GM23338 (cell line): ENCODE data around the gene PSMD11. TPM values are rescaled to one million over a fixed set of nuclear protein-coding genes. Genes with fewer than 3 reads are reported as not detected.

Experiments used
- ATAC-seq: fragments of 200-7000 bp; cut with Tn5 transposase; 3 replicates; pipeline ENCODE4 v1.9.1; 2020
- DNase-seq: peaks from one replicate; pipeline ENCODE4 v3.0.0-alpha.2; 2015; ENCODE audit warnings: low spot score
- H2AFZ ChIP-seq: fragments of 200-600 bp; sonication (generic); 2 replicates; pipeline ENCODE4 v1.8.0; 2016; ENCODE audit warnings: antibody characterized with exemption, mild to moderate bottlenecking, moderate library complexity
- H3F3A ChIP-seq: fragments of 200-600 bp; sonication (generic); replicated peaks from 2 replicates; pipeline ENCODE4 v1.8.0; 2017; ENCODE audit warnings: antibody characterized with exemption, mixed run types, low read depth
- H3K27ac ChIP-seq: fragments of 200-600 bp; sonication (generic); 2 replicates; pipeline ENCODE4 v1.6.1; 2016; ENCODE audit warnings: low read depth
- H3K27me3 ChIP-seq: fragments of 200-600 bp; sonication (generic); 2 replicates; pipeline ENCODE4 v1.8.0; 2016; ENCODE audit warnings: mild to moderate bottlenecking, mixed run types, moderate library complexity; ENCODE audit not compliant: insufficient read depth
- H3K36me3 ChIP-seq: fragments of 200-600 bp; sonication (generic); 2 replicates; pipeline ENCODE4 v1.8.0; 2016; ENCODE audit warnings: mild to moderate bottlenecking; ENCODE audit not compliant: insufficient read depth
- H3K4me1 ChIP-seq: fragments of 200-600 bp; sonication (generic); 2 replicates; pipeline ENCODE4 v1.8.0; 2016; ENCODE audit warnings: mild to moderate bottlenecking, moderate library complexity; ENCODE audit not compliant: insufficient read depth
- H3K4me2 ChIP-seq: fragments of 200-600 bp; sonication (generic); 2 replicates; pipeline ENCODE4 v1.7.1; 2017; ENCODE audit warnings: mixed run types
- H3K4me3 ChIP-seq: fragments of 200-600 bp; sonication (generic); 2 replicates; pipeline ENCODE4 v1.6.1; 2016; ENCODE audit warnings: mixed run types
- H3K79me2 ChIP-seq: fragments of 200-600 bp; sonication (generic); replicated peaks from 2 replicates; pipeline ENCODE4 v1.8.0; 2017; ENCODE audit warnings: mild to moderate bottlenecking; ENCODE audit not compliant: insufficient read depth
- H3K9me2 ChIP-seq: fragments of 200-600 bp; sonication (generic); 2 replicates; pipeline ENCODE4 v1.8.0; 2017; ENCODE audit not compliant: insufficient read depth
- H4K20me1 ChIP-seq: fragments of 200-600 bp; sonication (generic); replicated peaks from 2 replicates; pipeline ENCODE4 v1.8.0; 2017; ENCODE audit warnings: mild to moderate bottlenecking; ENCODE audit not compliant: insufficient read depth
- H3K27ac Mint-ChIP-seq: 2 replicates; pipeline ENCODE4 v1.8.0; 2020; ENCODE audit warnings: inconsistent platforms, mild to moderate bottlenecking, moderate library complexity, mixed read lengths
- H3K27me3 Mint-ChIP-seq: 3 replicates; pipeline ENCODE4 v1.8.0; 2022; ENCODE audit warnings: low read depth, mild to moderate bottlenecking, moderate library complexity, mixed read lengths, inconsistent platforms; ENCODE audit not compliant: insufficient read depth, poor library complexity
- H3K36me3 Mint-ChIP-seq: 3 replicates; pipeline ENCODE4 v1.8.0; 2021; ENCODE audit warnings: low read depth, mild to moderate bottlenecking, inconsistent platforms, moderate library complexity, mixed read lengths
- H3K4me1 Mint-ChIP-seq: 3 replicates; pipeline ENCODE4 v1.8.0; 2020; ENCODE audit warnings: mild to moderate bottlenecking, inconsistent platforms, mixed read lengths
- H3K4me3 Mint-ChIP-seq: 3 replicates; pipeline ENCODE4 v1.8.0; 2021; ENCODE audit warnings: moderate library complexity, mild to moderate bottlenecking, inconsistent platforms, mixed read lengths
- H3K9me3 Mint-ChIP-seq: 3 replicates; pipeline ENCODE4 v1.8.0; 2020; ENCODE audit warnings: moderate library complexity, mild to moderate bottlenecking, inconsistent platforms, mixed read lengths
- CREB1 ChIP-seq: fragments of 250-450 bp; sonication (Bioruptor Pico); IDR thresholded peaks from 2 replicates; pipeline ENCODE4 v1.5.0; 2020; ENCODE audit warnings: low read depth, mild to moderate bottlenecking, moderate library complexity
- EZH2 ChIP-seq: fragments of 200-600 bp; sonication (generic); IDR thresholded peaks from one replicate; pipeline ENCODE4 v1.8.0; 2017; ENCODE audit warnings: antibody characterized with exemption, mild to moderate bottlenecking, low read depth; ENCODE audit not compliant: unreplicated experiment
- EZH2phosphoT487 ChIP-seq: fragments of 200-600 bp; sonication (generic); IDR thresholded peaks from one replicate; pipeline ENCODE4 v1.8.1; 2018; ENCODE audit warnings: antibody characterized with exemption; ENCODE audit not compliant: unreplicated experiment
- JUNB ChIP-seq: IDR thresholded peaks from one replicate; pipeline ENCODE4 v1.6.1; 2016; ENCODE audit warnings: antibody characterized with exemption; ENCODE audit not compliant: unreplicated experiment
- NANOG ChIP-seq: IDR thresholded peaks from 2 replicates; pipeline ENCODE4 v1.6.1; 2016; ENCODE audit warnings: antibody characterized with exemption, borderline replicate concordance
- POLR2AphosphoS5 ChIP-seq: IDR thresholded peaks from 2 replicates; pipeline ENCODE4 v1.6.1; 2016; ENCODE audit warnings: antibody characterized with exemption, low read depth
- STAT1 ChIP-seq: IDR thresholded peaks from one replicate; pipeline ENCODE4 v1.6.1; 2016; ENCODE audit warnings: antibody characterized with exemption; ENCODE audit not compliant: unreplicated experiment
- ZNF114 ChIP-seq: fragments of 250-450 bp; sonication (Bioruptor Pico); IDR thresholded peaks from 2 replicates; pipeline ENCODE4 v1.5.0; 2020; ENCODE audit warnings: mild to moderate bottlenecking, moderate library complexity
- ZNF331 ChIP-seq: fragments of 250-450 bp; sonication (Bioruptor Pico); IDR thresholded peaks from 2 replicates; pipeline ENCODE4 v1.5.0; 2020; ENCODE audit warnings: low read depth, mild to moderate bottlenecking, moderate library complexity
- polyA plus RNA-seq: library from polyadenylated mRNA; unstranded; fragments of >200 nt; fragmentation: Nextera tagmentation; extraction: Ambion mirVana; gene quantifications from 2 replicates; pipeline ENCODE4 v1.2.1, GENCODE V29; 2016
- total RNA-seq: library from RNA; depleted of rRNA; stranded (reverse); fragments of >200 nt; shearing (Covaris generic); gene quantifications from 2 replicates; pipeline ENCODE4 v1.2.3, GENCODE V29; 2014
- TF ChIP-seq, protein P1 (sequence below): IDR thresholded peaks from one replicate; pipeline ENCODE4 v1.6.1; 2018; ENCODE audit warnings: antibody characterized with exemption; ENCODE audit not compliant: unreplicated experiment
- TF ChIP-seq, protein P2 (sequence below): IDR thresholded peaks from 2 replicates; pipeline ENCODE4 v1.6.1; 2016; ENCODE audit warnings: antibody characterized with exemption
- TF ChIP-seq, protein P3 (sequence below): fragments of 250-450 bp; sonication (Bioruptor Pico); IDR thresholded peaks from 2 replicates; pipeline ENCODE4 v1.5.0; 2020; ENCODE audit warnings: mild to moderate bottlenecking, moderate library complexity
- TF ChIP-seq, protein P4 (sequence below), 2 experiments: fragments of 200-600 bp in 1 of 2; sonication (generic) in 1 of 2; conservative IDR thresholded peaks; 2 replicates each; pipeline versions ENCODE4 v1.5.1 to v1.6.1; 2016 to 2017; ENCODE audit warnings: antibody characterized with exemption in 2 of 2, low read depth in 2 of 2, mild to moderate bottlenecking in 2 of 2, moderate library complexity in 1 of 2

Gene PSMD11
- total and polyA plus RNA-seq, 2 experiments from 2014 or later: 180 to 360 TPM

- no peaks in the 10 kb centered on the region for H3K27me3 ChIP-seq
- no peak overlapping the region for H3K4me3 Mint-ChIP-seq
- H3K36me3 Mint-ChIP-seq: no peaks in the 10 kb centered on the region
- no peak overlapping the region for H2AFZ ChIP-seq
- no peaks in the 10 kb centered on the region for H3K36me3 ChIP-seq
- TF ChIP-seq EZH2 (no peak), STAT1 (no peak), ZNF114 (no peak), EZH2phosphoT487 (no peak), ZNF331 (CRISPR knock-in tag) (no peak), POLR2AphosphoS5 (no peak), NANOG (no peak), CREB1 (CRISPR knock-in tag) (no peak), JUNB (no peak)
- TF ChIP-seq, protein P1, sequence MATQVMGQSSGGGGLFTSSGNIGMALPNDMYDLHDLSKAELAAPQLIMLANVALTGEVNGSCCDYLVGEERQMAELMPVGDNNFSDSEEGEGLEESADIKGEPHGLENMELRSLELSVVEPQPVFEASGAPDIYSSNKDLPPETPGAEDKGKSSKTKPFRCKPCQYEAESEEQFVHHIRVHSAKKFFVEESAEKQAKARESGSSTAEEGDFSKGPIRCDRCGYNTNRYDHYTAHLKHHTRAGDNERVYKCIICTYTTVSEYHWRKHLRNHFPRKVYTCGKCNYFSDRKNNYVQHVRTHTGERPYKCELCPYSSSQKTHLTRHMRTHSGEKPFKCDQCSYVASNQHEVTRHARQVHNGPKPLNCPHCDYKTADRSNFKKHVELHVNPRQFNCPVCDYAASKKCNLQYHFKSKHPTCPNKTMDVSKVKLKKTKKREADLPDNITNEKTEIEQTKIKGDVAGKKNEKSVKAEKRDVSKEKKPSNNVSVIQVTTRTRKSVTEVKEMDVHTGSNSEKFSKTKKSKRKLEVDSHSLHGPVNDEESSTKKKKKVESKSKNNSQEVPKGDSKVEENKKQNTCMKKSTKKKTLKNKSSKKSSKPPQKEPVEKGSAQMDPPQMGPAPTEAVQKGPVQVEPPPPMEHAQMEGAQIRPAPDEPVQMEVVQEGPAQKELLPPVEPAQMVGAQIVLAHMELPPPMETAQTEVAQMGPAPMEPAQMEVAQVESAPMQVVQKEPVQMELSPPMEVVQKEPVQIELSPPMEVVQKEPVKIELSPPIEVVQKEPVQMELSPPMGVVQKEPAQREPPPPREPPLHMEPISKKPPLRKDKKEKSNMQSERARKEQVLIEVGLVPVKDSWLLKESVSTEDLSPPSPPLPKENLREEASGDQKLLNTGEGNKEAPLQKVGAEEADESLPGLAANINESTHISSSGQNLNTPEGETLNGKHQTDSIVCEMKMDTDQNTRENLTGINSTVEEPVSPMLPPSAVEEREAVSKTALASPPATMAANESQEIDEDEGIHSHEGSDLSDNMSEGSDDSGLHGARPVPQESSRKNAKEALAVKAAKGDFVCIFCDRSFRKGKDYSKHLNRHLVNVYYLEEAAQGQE: no peak
- TF ChIP-seq, protein P2, sequence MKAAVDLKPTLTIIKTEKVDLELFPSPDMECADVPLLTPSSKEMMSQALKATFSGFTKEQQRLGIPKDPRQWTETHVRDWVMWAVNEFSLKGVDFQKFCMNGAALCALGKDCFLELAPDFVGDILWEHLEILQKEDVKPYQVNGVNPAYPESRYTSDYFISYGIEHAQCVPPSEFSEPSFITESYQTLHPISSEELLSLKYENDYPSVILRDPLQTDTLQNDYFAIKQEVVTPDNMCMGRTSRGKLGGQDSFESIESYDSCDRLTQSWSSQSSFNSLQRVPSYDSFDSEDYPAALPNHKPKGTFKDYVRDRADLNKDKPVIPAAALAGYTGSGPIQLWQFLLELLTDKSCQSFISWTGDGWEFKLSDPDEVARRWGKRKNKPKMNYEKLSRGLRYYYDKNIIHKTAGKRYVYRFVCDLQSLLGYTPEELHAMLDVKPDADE: no peak
- TF ChIP-seq, protein P3, sequence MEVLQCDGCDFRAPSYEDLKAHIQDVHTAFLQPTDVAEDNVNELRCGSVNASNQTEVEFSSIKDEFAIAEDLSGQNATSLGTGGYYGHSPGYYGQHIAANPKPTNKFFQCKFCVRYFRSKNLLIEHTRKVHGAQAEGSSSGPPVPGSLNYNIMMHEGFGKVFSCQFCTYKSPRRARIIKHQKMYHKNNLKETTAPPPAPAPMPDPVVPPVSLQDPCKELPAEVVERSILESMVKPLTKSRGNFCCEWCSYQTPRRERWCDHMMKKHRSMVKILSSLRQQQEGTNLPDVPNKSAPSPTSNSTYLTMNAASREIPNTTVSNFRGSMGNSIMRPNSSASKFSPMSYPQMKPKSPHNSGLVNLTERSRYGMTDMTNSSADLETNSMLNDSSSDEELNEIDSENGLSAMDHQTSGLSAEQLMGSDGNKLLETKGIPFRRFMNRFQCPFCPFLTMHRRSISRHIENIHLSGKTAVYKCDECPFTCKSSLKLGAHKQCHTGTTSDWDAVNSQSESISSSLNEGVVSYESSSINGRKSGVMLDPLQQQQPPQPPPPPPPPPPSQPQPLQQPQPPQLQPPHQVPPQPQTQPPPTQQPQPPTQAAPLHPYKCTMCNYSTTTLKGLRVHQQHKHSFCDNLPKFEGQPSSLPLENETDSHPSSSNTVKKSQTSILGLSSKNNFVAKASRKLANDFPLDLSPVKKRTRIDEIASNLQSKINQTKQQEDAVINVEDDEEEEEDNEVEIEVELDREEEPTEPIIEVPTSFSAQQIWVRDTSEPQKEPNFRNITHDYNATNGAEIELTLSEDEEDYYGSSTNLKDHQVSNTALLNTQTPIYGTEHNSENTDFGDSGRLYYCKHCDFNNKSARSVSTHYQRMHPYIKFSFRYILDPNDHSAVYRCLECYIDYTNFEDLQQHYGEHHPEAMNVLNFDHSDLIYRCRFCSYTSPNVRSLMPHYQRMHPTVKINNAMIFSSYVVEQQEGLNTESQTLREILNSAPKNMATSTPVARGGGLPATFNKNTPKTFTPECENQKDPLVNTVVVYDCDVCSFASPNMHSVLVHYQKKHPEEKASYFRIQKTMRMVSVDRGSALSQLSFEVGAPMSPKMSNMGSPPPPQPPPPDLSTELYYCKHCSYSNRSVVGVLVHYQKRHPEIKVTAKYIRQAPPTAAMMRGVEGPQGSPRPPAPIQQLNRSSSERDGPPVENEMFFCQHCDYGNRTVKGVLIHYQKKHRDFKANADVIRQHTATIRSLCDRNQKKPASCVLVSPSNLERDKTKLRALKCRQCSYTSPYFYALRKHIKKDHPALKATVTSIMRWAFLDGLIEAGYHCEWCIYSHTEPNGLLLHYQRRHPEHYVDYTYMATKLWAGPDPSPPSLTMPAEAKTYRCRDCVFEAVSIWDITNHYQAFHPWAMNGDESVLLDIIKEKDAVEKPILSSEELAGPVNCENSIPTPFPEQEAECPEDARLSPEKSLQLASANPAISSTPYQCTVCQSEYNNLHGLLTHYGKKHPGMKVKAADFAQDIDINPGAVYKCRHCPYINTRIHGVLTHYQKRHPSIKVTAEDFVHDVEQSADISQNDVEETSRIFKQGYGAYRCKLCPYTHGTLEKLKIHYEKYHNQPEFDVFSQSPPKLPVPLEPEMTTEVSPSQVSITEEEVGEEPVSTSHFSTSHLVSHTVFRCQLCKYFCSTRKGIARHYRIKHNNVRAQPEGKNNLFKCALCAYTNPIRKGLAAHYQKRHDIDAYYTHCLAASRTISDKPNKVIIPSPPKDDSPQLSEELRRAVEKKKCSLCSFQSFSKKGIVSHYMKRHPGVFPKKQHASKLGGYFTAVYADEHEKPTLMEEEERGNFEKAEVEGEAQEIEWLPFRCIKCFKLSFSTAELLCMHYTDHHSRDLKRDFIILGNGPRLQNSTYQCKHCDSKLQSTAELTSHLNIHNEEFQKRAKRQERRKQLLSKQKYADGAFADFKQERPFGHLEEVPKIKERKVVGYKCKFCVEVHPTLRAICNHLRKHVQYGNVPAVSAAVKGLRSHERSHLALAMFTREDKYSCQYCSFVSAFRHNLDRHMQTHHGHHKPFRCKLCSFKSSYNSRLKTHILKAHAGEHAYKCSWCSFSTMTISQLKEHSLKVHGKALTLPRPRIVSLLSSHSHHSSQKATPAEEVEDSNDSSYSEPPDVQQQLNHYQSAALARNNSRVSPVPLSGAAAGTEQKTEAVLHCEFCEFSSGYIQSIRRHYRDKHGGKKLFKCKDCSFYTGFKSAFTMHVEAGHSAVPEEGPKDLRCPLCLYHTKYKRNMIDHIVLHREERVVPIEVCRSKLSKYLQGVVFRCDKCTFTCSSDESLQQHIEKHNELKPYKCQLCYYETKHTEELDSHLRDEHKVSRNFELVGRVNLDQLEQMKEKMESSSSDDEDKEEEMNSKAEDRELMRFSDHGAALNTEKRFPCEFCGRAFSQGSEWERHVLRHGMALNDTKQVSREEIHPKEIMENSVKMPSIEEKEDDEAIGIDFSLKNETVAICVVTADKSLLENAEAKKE (CRISPR knock-in tag): no peak
- TF ChIP-seq, protein P4, sequence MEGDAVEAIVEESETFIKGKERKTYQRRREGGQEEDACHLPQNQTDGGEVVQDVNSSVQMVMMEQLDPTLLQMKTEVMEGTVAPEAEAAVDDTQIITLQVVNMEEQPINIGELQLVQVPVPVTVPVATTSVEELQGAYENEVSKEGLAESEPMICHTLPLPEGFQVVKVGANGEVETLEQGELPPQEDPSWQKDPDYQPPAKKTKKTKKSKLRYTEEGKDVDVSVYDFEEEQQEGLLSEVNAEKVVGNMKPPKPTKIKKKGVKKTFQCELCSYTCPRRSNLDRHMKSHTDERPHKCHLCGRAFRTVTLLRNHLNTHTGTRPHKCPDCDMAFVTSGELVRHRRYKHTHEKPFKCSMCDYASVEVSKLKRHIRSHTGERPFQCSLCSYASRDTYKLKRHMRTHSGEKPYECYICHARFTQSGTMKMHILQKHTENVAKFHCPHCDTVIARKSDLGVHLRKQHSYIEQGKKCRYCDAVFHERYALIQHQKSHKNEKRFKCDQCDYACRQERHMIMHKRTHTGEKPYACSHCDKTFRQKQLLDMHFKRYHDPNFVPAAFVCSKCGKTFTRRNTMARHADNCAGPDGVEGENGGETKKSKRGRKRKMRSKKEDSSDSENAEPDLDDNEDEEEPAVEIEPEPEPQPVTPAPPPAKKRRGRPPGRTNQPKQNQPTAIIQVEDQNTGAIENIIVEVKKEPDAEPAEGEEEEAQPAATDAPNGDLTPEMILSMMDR (conservative IDR thresholded peaks at IDR 0.05; ENCODE audit: low read depth in 2 of 2): no peak
- no peaks in the 10 kb centered on the region for H4K20me1 ChIP-seq
- peaks cover 34% of the 10 kb centered on the region for H3K4me1 ChIP-seq
- no peak overlapping the region for H3K27ac Mint-ChIP-seq
- peaks cover 37% of the 10 kb centered on the region for H3K4me1 Mint-ChIP-seq
- no peak overlapping the region for H3K4me2 ChIP-seq
- ATAC-seq (no peak), DNase-seq (no peak)
- H3K9me3 Mint-ChIP-seq: no peaks in the 10 kb centered on the region
- H3K27ac ChIP-seq: no peak overlapping the region
- no peaks in the 10 kb centered on the region for H3K79me2 ChIP-seq
- H3K9me2 ChIP-seq: no peaks in the 10 kb centered on the region
- H3F3A ChIP-seq: peaks cover 12% of the 10 kb centered on the region
- no peak overlapping the region for H3K4me3 ChIP-seq
- H3K27me3 Mint-ChIP-seq: peaks cover 6% of the 10 kb centered on the region
These were observed 79.7 kb downstream of the PSMD11 start for GRCh38 chr17:32523827-32524552.
